Uterus (tissue), 2 donors: ENCODE measurements around the gene LGR6.

Experiments
- CTCF ChIP-seq, 4 experiments: fragments of 200-600 bp in 2 of 4; fragments of 450-650 bp in 2 of 4; sonication (generic) in 2 of 4; IDR thresholded peaks; one replicate each; pipeline ENCODE4 v1.5.1; 2016 to 2019; ENCODE audit warnings: antibody characterized with exemption in 4 of 4, mild to moderate bottlenecking in 2 of 4, moderate library complexity in 1 of 4
- POLR2A ChIP-seq, 2 donors: fragments of 450-650 bp; IDR thresholded peaks; one replicate each; pipeline ENCODE4 v1.6.1; 2016; ENCODE audit warnings: antibody characterized with exemption in 2 of 2, mild to moderate bottlenecking in 1 of 2, moderate library complexity in 1 of 2

- TF ChIP-seq CTCF (IDR thresholded peaks at IDR 0.05) (no peak), POLR2A (IDR thresholded peaks at IDR 0.05) (no peak)
These were observed 8.4 kb downstream of the LGR6 start for GRCh38 chr1:202201971-202202370.
